ENCODE measurements around the gene FBXO2.

The FBXO2 gene

GRCh38 chr1:11646317-11646716, 7.9 kb downstream of the FBXO2 start:
- H3K4me2 ChIP-seq (ENCODE audit: low read depth, low read length) = no peak overlapping the region
- no peaks in the 10 kb centered on the region for H3K9me3 ChIP-seq (replicated peaks; ENCODE audit: insufficient read depth, low read length)
- H3K79me2 ChIP-seq (ENCODE audit: low read length) = no peaks in the 10 kb centered on the region
- H3K9ac ChIP-seq (ENCODE audit: low read length) = no peak overlapping the region
- TF ChIP-seq CTCF (IDR thresholded peaks at IDR 0.05; ENCODE audit: low read length) (no peak), EZH2 (optimal IDR thresholded peaks at IDR 0.05; ENCODE audit: low read depth, low read length) (no peak), EZH2phosphoT487 (IDR thresholded peaks at IDR 0.05; ENCODE audit: low read length) (no peak)
- no peaks in the 10 kb centered on the region for H3K36me3 ChIP-seq (replicated peaks; ENCODE audit: insufficient read depth, low read length)
- peaks cover 16% of the 10 kb centered on the region for H3K27me3 ChIP-seq (replicated peaks; ENCODE audit: insufficient read depth, low read length)
- DNase-seq = no peak
- no peaks in the 10 kb centered on the region for H4K20me1 ChIP-seq (ENCODE audit: insufficient read depth, low read length)
- no peak overlapping the region for H3K27ac ChIP-seq (ENCODE audit: low read length)
- no peak overlapping the region for H2AFZ ChIP-seq (ENCODE audit: low read length)
- no peak overlapping the region for H3K4me3 ChIP-seq (ENCODE audit: low read length)
- H3F3A ChIP-seq (ENCODE audit: insufficient read depth, low read length) = no peaks in the 10 kb centered on the region; the same call in 1 of the 2 replicates
- no peaks in the 10 kb centered on the region for H3K9me2 ChIP-seq (replicated peaks; ENCODE audit: insufficient read depth, low read length)
- peaks cover 14% of the 10 kb centered on the region for H3K4me1 ChIP-seq (ENCODE audit: low read length)

- Histone ChIP-seq H3K4me2 (ENCODE audit: low read depth, low read length) (no peak overlapping the region), H3F3A (ENCODE audit: insufficient read depth, low read length) (no peaks in the 10 kb centered on the region; the same call in 1 of the 2 replicates), H3K9ac (ENCODE audit: low read length) (no peak overlapping the region), H2AFZ (ENCODE audit: low read length) (no peak overlapping the region), H3K27me3 (replicated peaks; ENCODE audit: insufficient read depth, low read length) (peaks cover 21% of the 10 kb centered on the region), H3K4me3 (ENCODE audit: low read length) (no peak overlapping the region), H3K9me2 (replicated peaks; ENCODE audit: insufficient read depth, low read length) (no peaks in the 10 kb centered on the region), H3K9me3 (replicated peaks; ENCODE audit: insufficient read depth, low read length) (no peaks in the 10 kb centered on the region), H3K36me3 (replicated peaks; ENCODE audit: insufficient read depth, low read length) (no peaks in the 10 kb centered on the region), H3K79me2 (ENCODE audit: low read length) (no peaks in the 10 kb centered on the region), H4K20me1 (ENCODE audit: insufficient read depth, low read length) (no peaks in the 10 kb centered on the region), H3K4me1 (ENCODE audit: low read length) (peaks cover 8% of the 10 kb centered on the region), H3K27ac (ENCODE audit: low read length) (no peak overlapping the region)
- TF ChIP-seq EZH2 (optimal IDR thresholded peaks at IDR 0.05; ENCODE audit: low read depth, low read length) (no peak), CTCF (IDR thresholded peaks at IDR 0.05; ENCODE audit: low read length) (peak; percentile 71)
- peak; percentile 80 for DNase-seq
Observed at GRCh38 chr1:11645670-11646265, 8.5 kb downstream of the FBXO2 start.

GRCh38 chr1:11645270-11645669, 9.0 kb downstream of the FBXO2 start:
- Histone ChIP-seq H3K36me3 (replicated peaks; ENCODE audit: insufficient read depth, low read length) (no peaks in the 10 kb centered on the region), H4K20me1 (ENCODE audit: insufficient read depth, low read length) (no peaks in the 10 kb centered on the region), H2AFZ (ENCODE audit: low read length) (no peak overlapping the region), H3K4me1 (ENCODE audit: low read length) (0 out of 2 replicates have a peak, but pooled peaks cover 6% of the 10 kb centered on the region), H3K9ac (ENCODE audit: low read length) (no peak overlapping the region), H3F3A (ENCODE audit: insufficient read depth, low read length) (no peaks in the 10 kb centered on the region), H3K4me3 (ENCODE audit: low read length) (no peak overlapping the region), H3K4me2 (ENCODE audit: low read depth, low read length) (no peak overlapping the region), H3K9me2 (replicated peaks; ENCODE audit: insufficient read depth, low read length) (no peaks in the 10 kb centered on the region), H3K79me2 (ENCODE audit: low read length) (no peaks in the 10 kb centered on the region), H3K9me3 (replicated peaks; ENCODE audit: insufficient read depth, low read length) (no peaks in the 10 kb centered on the region), H3K27me3 (replicated peaks; ENCODE audit: insufficient read depth, low read length) (peaks cover 26% of the 10 kb centered on the region), H3K27ac (ENCODE audit: low read length) (no peak overlapping the region)
- TF ChIP-seq CTCF (IDR thresholded peaks at IDR 0.05; ENCODE audit: low read length) (no peak), EZH2phosphoT487 (IDR thresholded peaks at IDR 0.05; ENCODE audit: low read length) (no peak), EZH2 (optimal IDR thresholded peaks at IDR 0.05; ENCODE audit: low read depth, low read length) (no peak)
- no peak for DNase-seq

Data from MM.1S (cell line).